ENCODE results near the gene DAPK2.

DNA sequence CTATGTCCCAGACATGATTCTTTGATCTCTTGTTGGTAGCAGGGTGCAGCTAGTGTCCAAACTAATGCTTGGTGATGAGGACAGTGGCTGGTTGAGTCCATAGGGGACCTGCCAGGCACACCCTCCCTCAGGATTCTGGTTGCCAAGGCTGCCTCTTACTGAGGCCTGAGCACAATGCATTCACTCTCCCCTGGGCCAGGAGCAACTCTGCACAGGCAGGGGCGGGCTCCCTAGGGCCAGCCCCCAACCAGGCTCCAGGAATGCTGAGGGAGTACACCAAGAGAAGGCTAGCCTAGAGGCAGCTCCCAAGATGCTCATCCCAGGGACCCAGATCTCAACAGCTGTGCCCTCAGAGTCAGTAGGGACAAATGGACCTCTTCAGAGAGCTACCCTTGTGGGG lies 166.3 kb downstream of the DAPK2 start:
- TF ChIP-seq, protein P1, sequence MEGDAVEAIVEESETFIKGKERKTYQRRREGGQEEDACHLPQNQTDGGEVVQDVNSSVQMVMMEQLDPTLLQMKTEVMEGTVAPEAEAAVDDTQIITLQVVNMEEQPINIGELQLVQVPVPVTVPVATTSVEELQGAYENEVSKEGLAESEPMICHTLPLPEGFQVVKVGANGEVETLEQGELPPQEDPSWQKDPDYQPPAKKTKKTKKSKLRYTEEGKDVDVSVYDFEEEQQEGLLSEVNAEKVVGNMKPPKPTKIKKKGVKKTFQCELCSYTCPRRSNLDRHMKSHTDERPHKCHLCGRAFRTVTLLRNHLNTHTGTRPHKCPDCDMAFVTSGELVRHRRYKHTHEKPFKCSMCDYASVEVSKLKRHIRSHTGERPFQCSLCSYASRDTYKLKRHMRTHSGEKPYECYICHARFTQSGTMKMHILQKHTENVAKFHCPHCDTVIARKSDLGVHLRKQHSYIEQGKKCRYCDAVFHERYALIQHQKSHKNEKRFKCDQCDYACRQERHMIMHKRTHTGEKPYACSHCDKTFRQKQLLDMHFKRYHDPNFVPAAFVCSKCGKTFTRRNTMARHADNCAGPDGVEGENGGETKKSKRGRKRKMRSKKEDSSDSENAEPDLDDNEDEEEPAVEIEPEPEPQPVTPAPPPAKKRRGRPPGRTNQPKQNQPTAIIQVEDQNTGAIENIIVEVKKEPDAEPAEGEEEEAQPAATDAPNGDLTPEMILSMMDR (IDR thresholded peaks at IDR 0.05) = no peak
- no peak for TF ChIP-seq CDX4 (CRISPR knock-in tag; IDR thresholded peaks at IDR 0.05; ENCODE audit: borderline replicate concordance)
- no peak for TF ChIP-seq CREB1 (CRISPR knock-in tag; IDR thresholded peaks at IDR 0.05)
- TF ChIP-seq ETV6 (CRISPR knock-in tag; IDR thresholded peaks at IDR 0.05) = no peak
- TF ChIP-seq, protein P2, sequence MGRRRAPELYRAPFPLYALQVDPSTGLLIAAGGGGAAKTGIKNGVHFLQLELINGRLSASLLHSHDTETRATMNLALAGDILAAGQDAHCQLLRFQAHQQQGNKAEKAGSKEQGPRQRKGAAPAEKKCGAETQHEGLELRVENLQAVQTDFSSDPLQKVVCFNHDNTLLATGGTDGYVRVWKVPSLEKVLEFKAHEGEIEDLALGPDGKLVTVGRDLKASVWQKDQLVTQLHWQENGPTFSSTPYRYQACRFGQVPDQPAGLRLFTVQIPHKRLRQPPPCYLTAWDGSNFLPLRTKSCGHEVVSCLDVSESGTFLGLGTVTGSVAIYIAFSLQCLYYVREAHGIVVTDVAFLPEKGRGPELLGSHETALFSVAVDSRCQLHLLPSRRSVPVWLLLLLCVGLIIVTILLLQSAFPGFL (CRISPR knock-in tag; IDR thresholded peaks at IDR 0.05; ENCODE audit: borderline replicate concordance) = no peak
- no peak for TF ChIP-seq E2F4 (CRISPR knock-in tag; IDR thresholded peaks at IDR 0.05; ENCODE audit: borderline replicate concordance, low read depth)
- TF ChIP-seq, protein P3, sequence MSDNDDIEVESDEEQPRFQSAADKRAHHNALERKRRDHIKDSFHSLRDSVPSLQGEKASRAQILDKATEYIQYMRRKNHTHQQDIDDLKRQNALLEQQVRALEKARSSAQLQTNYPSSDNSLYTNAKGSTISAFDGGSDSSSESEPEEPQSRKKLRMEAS (CRISPR knock-in tag; IDR thresholded peaks at IDR 0.05) = no peak

Measured in WTC11 (cell line).